ENCODE data around the gene STAT5B.

GRCh38 chr17:42212382-42212781 is 63.8 kb downstream of the STAT5B start:
- TF ChIP-seq, protein P1, sequence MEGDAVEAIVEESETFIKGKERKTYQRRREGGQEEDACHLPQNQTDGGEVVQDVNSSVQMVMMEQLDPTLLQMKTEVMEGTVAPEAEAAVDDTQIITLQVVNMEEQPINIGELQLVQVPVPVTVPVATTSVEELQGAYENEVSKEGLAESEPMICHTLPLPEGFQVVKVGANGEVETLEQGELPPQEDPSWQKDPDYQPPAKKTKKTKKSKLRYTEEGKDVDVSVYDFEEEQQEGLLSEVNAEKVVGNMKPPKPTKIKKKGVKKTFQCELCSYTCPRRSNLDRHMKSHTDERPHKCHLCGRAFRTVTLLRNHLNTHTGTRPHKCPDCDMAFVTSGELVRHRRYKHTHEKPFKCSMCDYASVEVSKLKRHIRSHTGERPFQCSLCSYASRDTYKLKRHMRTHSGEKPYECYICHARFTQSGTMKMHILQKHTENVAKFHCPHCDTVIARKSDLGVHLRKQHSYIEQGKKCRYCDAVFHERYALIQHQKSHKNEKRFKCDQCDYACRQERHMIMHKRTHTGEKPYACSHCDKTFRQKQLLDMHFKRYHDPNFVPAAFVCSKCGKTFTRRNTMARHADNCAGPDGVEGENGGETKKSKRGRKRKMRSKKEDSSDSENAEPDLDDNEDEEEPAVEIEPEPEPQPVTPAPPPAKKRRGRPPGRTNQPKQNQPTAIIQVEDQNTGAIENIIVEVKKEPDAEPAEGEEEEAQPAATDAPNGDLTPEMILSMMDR (IDR thresholded peaks at IDR 0.05): no peak
- no peak for TF ChIP-seq POLR2A (IDR thresholded peaks at IDR 0.05)
